ENCODE results near the gene RNASEL.
A peak's percentile ranks its signal among the peaks of the same experiment; 100 is the strongest.
"Not testable (repeated sequence)": the region's sequence is repeated elsewhere in the genome, so short reads cannot be mapped to it uniquely, and the experiment has no call there.

Gene RNASEL

DNA sequence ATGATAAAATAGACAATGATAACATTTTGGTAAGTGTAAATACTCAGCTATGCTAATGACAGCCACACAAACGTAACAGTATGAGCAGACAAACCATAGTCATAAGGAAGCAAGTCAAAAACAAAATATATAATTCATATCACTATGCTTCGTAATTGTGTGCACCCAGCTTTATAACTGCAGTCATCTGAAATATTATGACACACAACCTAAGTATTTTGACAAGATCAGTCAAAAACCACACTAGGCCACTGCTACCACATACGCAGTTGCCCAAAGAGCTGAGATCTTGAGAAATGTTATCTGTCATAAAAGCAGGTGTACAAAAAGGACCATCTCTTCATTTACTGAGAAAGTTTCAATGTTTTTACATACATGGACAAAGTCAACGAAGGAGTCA is 26.0 kb downstream of the RNASEL start:
- DNase-seq (ENCODE audit: low read depth), result no peak

DNA sequence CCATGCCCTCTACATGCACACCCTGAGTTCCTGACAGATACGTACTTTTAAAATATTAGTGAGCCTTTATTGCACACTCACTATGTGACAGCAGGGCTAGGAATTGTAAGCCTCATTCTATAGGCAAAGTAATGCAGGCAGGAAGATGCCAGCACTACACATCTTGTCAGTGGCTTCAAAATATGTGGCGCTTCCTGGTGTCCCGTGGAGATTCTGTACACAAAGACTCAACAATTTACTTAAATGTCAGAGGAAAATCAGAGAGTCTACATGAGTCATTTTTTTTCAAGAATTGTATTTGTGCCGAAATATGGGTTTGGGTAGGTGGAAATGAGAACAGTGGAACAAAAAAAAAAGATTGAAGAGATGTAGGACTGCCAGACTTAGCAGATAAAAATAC is 27.6 kb downstream of the RNASEL start:
- no peak for DNase-seq (ENCODE audit: low read depth)

DNA sequence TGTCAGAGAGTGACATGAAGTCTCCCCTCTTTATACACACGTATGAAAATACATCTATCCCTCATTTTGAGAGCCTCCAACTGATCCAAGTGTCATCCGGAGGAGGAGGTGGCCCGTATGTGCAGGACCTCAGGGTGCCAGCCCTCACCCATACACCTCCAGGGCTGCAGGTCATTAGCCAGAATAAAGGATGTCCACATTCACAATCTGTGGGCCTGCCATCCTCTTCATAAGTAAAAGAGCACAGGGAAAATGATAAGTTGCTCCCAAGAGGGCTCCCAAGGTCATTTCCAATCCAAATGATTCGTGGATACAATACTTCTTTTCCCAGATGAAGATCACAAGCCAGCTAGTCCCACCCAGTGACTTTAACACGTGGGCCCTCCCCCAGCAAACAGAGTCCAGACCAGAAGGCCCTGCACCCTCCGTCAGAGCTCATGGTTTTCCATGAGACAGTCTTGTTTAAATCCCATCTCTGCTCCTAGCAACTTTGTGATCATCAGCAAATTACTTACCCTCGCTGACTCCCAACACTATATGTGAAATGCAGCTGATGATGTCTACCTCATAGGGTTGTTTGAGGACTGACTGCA is 28.6 kb downstream of the RNASEL start:
- no peak for DNase-seq (ENCODE audit: low read depth)

DNA sequence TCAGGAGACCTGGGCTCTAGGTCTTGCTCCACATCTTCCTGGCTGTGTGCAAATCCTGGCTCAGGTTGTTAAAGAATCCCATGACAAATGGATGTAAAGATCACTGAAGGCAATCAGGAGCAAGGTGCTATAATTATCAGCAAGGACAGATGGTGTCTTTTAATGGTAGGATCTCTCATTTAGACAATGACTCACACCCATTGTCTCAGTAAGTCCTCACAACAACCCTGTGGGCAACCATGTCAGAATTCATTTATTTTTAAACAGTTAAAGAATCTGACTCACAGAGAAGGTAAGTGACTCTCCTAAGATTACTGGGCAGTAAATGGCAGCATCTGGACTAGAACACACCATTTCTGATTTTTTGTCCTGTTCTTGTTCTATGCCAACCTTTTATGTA is 32.8 kb downstream of the RNASEL start:
- DNase-seq (ENCODE audit: low read depth), result no peak

DNA sequence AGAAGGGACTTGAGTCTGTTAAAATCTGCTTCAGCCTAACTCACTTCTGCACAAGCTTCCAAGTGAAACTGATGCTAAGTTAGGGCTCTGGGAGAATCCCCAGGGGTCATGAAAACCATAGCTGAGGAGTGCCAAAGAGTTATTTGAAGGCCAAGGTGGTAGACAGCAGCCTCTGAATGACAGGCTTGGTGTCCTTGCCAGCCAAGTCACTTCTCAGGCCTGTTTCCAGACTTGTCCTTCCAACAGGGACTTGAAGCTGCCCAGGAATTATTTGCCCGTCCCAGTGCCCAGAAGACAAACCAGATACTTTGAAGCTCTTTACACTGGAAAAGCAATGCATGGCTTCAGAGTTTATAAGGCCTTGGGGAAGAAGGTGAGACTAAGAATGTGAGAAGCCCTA is 33.6 kb downstream of the RNASEL start:
- no peak for DNase-seq (ENCODE audit: low read depth)

DNA sequence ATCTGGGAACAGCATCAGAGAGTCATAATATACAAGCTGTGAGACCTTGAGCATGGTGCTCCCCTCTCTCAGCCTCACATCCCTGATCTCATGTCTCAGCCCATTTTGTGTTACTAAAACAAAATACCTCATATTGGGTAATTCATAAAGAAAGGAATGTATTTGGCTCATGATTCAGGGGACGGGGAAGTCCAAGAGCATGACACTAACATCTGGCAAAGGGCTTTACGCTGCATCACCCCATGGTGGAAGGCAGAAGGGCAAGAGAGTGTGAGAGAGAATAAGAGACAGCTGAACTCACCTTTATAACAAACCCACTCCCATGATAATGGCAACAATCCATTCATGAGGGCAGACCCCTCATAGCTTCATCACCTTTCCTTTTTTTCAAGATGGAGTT is 36.5 kb downstream of the RNASEL start:
- no peak for DNase-seq (ENCODE audit: low read depth)

DNA sequence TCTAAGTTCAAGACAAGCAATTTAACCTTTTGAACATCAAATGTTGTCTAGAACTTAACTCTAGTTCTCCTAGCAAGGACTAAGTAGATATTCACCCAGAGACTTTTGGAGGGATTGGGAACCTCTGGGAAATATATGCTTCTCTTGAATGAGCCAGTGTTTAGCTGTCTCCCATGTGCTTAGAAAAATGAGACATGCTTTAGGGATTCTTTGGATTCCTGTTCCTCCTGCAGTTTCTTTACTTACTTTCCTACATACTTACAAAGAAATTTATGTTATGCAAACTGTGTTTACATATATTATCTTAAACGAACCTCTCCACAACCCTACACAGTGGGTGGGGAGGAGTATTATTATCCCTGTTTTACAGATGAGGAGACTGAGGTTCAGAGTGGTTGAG is 39.2 kb downstream of the RNASEL start:
- DNase-seq (ENCODE audit: low read depth), result no peak

DNA sequence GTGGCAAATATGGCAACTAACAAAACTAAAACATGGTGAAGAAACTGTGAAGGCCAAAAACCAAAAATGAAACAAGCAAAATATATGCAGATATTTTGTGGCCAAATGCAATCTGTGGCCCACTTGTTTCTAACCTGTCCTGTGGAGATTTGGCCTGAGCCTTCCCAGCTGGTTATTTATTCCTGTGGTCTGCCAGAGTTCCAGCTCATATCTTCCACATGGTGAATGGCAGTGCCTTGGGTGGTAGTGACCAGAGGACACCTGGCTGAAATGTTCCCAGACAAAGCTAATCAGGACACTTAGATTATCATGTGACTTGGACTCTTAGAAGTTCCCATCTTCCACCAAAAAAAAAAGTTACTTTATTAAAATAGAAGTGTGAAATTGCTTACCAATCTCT is 39.7 kb downstream of the RNASEL start:
- no peak for DNase-seq (ENCODE audit: low read depth)

DNA sequence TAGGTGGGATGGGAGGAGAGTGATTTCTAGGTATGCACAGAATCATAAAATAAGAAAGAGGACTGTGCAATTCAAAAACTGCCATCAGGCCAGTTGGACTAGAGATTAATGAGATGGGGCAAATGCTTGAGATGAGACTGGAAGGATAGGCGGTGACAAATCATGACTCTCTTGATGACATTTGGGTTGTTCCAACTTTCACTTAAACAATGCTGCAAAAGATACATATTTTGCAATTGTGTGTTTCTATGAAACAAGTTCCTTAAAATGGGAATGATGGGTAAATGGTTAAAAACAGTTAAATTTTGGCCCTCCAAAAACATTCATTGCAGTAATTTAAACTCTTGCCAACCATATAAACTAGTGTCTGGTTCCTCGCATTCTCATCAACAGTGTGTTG is 55.2 kb downstream of the RNASEL start:
- no peak for DNase-seq (ENCODE audit: low read depth)

DNA sequence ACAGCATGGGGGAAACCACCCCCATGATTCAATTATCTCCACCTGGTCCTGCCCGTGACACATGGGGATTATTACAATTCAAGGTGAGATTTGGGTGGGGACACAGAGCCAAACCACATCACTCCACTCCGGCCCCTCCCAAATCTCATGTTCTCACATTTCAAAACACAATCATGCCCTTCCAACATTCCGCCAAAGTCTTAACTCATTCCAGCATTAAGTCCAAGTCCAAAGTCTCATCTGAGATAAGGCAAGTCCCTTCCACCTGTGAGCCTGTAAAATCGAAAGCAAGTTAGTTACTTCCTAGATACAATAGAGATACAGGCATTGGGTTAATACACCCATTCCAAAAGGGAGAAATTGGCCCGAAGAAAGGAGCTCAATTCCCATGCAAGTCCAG is 60.9 kb downstream of the RNASEL start:
- DNase-seq (ENCODE audit: low read depth), result not testable (repeated sequence)

DNA sequence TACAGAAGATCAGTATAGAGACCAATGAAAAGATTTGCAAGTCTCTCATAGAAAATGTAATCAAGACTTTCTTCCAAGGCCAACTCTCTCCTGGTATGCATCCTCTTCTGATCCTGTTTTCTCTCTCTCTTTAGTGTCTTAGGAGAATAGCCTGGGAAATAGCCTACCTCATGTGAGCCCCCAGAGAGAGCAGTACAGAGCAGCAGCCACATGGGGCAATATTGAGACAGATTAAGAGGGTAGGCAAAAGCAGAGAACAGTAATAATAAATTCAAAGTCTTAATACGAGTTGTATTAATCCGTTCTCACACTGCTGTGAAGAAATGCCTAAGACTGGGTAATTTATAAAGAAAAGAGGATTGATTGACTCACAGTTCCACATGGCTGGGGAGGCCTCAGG is 61.4 kb downstream of the RNASEL start:
- DNase-seq (ENCODE audit: low read depth), result peak; percentile 4

DNA sequence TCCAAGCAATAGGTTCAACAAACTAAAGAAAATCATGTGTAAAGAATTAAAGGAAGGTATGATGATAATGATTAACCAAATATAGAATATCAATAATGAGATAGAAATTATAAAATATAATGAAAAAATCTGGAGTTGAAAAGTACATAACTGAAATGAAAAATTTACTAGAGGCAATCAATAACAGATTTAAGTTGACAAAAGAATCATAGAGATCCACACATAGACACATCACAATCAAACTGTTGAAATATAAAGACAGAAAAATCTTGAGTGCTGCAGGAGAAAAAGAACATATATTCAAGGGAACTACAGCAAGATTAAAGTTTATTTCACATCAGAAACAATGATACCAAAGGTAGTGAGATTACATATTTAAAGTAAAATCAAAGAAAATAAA is 63.7 kb downstream of the RNASEL start:
- no peak for DNase-seq (ENCODE audit: low read depth)
